ENCODE results near the gene KAT7.

Gene KAT7

DNA sequence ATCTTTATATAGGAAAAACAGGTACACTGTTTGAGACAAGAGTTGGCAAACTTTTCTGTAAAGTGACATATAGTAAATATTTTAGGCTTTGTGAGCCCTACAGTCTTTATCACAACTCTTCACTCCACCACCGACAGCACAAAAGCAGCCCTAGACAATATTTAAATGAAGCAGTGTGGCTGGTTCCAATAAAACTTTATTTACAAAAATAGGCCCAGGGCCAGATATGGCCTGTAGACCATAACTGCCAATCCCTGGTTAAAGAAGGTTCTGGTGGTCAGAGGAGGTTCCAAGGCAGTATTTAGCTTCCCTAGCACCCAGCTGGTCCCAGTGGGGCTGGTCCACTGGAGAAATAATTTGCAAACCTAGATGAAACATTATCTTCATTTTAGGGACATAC, 28.2 kb upstream of the KAT7 start:
- no peak for DNase-seq (ENCODE audit: low read depth in 2 of 3, low spot score in 2 of 3)

- no peak for DNase-seq (ENCODE audit: low read depth in 2 of 3, low spot score in 2 of 3)
These were observed 27.4 kb upstream of the KAT7 start for GRCh38 chr17:49760932-49761558.

DNA sequence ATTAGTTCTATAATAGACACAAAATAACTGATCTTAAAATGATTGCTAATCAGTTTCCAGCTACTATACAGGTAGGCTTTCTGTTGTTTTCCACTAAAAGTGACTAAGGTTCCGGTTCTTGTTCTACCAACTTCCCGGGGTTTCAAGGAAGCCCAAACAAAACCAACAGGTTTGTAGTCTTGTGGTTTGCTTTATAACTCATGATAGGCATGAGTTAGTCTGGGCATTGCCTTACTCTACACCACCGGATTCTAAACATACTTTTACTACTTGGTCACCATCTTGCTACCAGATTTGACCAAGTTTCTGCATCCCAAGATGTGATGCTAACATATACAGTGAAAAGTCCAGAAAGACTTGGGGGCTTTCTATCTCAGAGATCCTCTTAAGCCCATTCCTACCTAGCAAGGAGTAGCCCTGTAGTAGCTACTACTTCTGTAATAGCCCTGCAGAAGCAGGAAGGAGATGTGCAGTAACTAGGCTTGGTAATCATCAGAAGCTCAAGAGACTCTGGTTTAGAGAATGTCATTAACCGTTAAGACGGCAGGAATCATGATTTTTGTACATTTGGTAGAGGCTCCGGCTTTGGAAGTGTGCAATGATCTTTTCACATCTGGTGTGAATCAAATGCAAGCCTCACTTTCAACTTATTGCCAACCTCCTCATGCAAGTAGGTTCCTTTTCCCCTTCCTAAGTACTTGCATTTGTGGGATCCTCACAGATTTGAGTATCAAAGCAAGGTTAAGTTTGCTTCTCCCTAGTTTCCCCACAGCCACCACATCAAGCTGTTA, 26.1 kb upstream of the KAT7 start:
- no peak for DNase-seq (ENCODE audit: low read depth in 2 of 3, low spot score in 2 of 3)

DNA sequence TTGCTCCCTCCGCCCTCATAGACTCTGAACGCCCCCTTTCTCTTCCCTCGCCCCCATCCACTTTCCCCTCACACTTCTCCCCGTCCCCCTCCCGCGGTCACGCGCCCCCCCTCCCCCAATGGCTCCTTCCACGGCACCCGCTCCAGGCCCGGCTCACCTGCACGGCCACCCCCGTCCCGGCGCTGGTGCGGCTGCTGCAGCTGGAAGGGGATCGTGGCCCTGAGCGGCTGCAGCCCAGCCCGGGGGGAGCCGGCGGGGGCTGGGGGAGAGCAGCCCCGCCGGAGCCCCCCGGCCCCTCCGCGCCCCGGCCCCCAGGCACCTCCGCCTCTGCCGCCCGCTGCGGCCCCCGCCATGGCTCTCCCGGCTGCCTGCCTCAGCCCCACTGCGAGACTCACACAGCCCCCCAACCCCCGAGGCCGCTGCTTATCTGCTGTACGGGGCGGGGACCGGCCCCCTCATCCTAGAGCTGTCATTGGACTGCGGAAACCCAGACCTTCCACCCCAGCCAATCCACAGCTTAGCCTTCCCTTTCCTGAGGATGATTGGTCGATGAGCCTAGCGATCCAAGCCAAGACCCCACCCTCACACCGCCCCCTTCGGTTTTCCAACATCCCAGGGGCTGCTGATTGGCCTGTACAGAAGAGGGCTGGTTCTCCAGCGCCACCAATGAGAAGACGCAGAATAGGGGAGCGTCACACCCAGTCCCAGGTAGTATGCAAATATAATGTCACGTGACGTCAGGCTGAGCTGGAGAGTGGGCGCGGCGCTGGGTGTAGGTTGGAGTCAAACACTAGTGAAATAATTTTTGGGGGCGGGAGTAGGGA, 24.5 kb upstream of the KAT7 start, which contains the start of gene FAM117A:
TSS of gene FAM117A (minus strand) at position 397 of the 824 bp plus-strand sequence. CDS start at position 353, 44 bp downstream.
- peak; percentile 67 to 88 (median 83) for DNase-seq (ENCODE audit: low read depth in 2 of 3, low spot score in 2 of 3)

DNA sequence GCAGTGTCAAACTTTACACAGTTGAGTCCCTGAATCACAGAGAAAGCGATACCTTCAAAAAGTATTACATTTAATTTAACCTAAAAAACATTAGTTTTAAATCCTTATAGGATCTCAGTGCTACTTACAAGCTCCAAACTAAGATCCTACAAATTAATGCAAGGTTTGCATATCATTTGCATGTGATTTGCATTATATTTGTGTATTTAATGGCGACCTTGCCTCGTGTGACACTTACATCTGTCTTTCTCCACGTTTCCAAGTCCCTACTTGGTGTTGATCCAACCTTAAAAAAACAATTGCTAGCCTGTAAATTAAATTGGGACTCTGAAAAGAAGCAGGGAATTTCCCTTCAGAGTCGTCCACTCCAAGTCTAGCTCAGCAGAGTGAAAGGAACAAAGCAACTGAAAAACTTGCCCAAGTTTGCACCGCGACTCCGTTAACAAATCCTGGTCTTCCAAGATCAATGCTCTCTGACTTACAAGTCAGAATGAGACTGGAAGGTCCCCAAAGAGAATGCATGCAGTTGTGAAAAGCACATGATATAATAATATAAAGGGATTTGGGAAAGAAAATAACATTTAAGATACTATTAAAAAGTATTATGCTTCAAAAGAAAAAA, 23.8 kb upstream of the KAT7 start:
- no peak for DNase-seq (ENCODE audit: low read depth in 2 of 3, low spot score in 2 of 3)

- DNase-seq (ENCODE audit: low read depth in 2 of 3, low spot score in 2 of 3), result no peak
These were observed 21.5 kb upstream of the KAT7 start for GRCh38 chr17:49766918-49767530.

GRCh38 chr17:49775546-49776260, 12.8 kb upstream of the KAT7 start:
- no peak for DNase-seq (ENCODE audit: low read depth in 2 of 3, low spot score in 2 of 3)

GRCh38 chr17:49776551-49777300, 11.8 kb upstream of the KAT7 start:
- DNase-seq (ENCODE audit: low read depth in 2 of 3, low spot score in 2 of 3), result no peak

GRCh38 chr17:49777563-49777962, 10.9 kb upstream of the KAT7 start:
- no peak for DNase-seq (ENCODE audit: low read depth in 2 of 3, low spot score in 2 of 3)

DNA sequence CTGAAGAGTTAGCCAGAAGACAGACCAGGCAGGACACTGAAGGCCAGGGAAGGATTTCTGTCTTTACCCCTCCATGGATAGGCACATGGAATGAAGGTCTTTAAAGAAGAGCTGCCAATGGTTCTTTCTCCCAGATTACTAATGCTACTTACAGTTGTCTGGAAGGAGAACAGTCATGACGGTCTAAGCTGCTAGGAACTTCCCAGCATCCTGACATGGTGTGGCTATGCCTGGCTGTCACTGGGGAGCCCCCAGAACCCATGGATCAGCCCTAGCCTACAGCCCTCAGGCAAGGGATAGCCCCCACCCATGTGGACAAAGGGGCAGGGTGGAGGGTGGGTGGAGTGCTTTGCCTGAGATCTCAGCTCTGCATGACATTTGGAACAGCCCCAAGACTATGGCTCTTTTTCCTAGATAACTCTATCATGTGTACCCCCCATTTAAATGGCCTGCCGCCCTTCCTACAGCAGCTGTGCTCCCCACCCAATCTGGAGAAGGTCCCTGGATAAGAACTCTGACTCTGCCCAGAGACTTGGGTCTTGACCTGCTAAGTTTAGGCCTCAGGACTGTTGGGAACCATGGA, 9.2 kb upstream of the KAT7 start:
- DNase-seq (ENCODE audit: low read depth in 2 of 3, low spot score in 2 of 3), result no peak

DNA sequence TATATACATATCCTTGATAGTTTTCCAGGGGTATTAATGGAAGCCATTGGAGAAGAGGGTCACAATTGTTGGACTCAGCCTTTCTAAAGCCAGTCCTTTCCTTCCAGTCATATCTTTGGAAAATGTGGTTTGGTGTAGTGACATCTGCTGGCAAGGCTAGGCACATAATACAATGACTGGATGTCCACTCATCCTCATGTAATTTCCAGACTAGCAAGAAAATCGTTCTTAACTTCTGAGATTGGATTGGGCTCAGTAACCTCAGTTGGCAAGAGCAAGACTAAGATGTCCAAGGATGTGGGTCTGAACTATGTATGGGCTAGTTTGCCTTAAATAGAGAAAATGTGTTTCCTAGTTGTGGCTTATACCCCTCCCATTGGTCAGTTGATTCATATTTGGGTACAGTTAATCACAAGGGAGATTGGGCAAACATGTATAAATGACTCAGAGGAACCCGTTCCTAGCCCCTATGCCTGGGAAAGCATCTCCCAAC, 8.7 kb upstream of the KAT7 start:
- DNase-seq (ENCODE audit: low read depth in 2 of 3, low spot score in 2 of 3), result no peak

GRCh38 chr17:49783071-49783715, 5.3 kb upstream of the KAT7 start:
- DNase-seq (ENCODE audit: low read depth in 2 of 3, low spot score in 2 of 3), result no peak

DNA sequence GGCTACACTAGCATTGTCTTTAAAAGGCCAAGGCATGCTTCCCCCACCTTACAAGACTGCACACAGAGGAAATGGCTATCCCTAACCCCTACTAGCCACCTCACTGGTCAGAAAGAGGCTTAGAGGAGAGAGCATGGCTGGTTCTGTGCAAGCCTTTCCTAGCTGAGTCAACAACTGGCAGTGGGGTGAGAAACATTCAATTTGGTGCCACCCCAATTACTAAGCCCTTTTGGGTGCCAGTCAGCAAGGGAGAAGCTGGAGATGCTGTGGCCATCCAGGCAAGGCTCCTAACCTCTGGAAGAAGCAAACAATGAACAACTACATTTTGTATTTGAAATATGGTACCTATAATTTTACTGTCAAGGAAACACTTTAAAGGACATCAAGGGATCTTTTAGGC, 4.7 kb upstream of the KAT7 start:
- no peak for DNase-seq (ENCODE audit: low read depth in 2 of 3, low spot score in 2 of 3)

- DNase-seq (ENCODE audit: low read depth in 2 of 3, low spot score in 2 of 3), result no peak
These were observed 3.8 kb upstream of the KAT7 start for GRCh38 chr17:49784636-49785035.

DNA sequence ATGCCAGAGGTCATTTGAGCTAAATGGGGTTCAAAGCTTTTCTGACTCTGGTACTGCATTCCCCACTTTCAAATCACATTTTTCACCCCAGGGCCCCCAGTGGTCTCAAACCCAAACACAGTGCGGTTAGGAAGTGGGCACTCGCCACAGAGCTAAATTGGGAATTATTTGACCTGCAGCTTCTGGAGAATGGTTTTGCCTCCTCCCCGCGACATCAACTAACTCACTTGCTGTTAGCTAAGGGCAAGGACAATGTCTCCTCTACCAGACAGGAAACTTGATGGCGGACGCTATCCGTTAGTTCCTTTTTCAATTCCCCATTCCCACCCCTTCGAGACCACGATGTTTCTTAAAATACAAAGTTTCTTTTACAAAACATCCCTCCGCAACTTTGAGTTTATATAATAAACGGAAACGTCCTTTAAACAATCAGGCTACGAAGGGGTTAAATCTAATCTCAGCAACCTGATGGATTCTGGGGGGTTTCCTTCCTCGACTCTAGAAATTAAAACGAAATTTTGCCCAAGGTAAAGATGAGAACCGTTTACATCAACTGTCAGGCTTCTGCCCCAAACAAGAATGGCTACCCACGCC, 500 bp upstream of the KAT7 start:
- peak in 1 of 3 experiments; percentile 13 for DNase-seq (ENCODE audit: low read depth in 2 of 3, low spot score in 2 of 3)

GRCh38 chr17:49789243-49789578, 730 bp downstream of the KAT7 start:
- DNase-seq (ENCODE audit: low read depth in 2 of 3, low spot score in 2 of 3), result no peak

DNA sequence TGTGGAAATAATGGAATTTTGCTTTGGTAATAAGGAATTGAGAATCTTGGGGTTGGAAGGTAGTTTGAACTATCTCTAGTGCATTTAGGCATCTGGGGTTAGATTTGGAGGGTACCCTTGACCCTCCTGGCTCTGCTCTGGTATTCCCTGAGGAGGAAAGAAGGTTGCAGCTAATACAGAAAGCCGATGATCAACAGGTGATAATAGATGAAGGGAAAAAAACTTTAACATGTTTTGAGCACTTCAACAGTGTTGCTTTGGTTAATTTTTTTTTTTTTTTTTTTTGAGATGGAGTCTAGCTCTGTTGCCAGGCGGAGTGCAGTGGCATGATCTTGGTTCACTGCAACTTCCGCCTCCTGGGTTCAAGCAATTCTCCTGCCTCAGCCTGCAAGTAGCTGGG, 4.8 kb downstream of the KAT7 start:
- no peak for DNase-seq (ENCODE audit: low read depth in 2 of 3, low spot score in 2 of 3)

GRCh38 chr17:49795372-49795771, 6.9 kb downstream of the KAT7 start:
- DNase-seq (ENCODE audit: low read depth in 2 of 3, low spot score in 2 of 3), result no peak

Measured in activated CD8-positive, alpha-beta memory T cell treated with anti-CD3 and anti-CD28 coated beads for 48 hours (primary cell).